Naive thymus-derived CD4-positive, alpha-beta T cell (primary cell): Measurements from ENCODE around the gene MYPN. TPM values are rescaled to one million over a fixed set of nuclear protein-coding genes. Genes with fewer than 3 reads are reported as not detected.

Experiments
- ATAC-seq: fragments of 150-1000 bp; cut with Tn5 transposase; 2 replicates; pipeline ENCODE4 v1.10.0; 2021; ENCODE audit warnings: mild to moderate bottlenecking, moderate library complexity
- CTCF ChIA-PET: fragments of 350-600 bp; sonication (Branson Sonifier 250); formaldehyde crosslinking; loops from one replicate; lab custom pipeline; 2021; ENCODE audit warnings: antibody characterized with exemption; lab: Charles Lee
- POLR2A ChIA-PET: fragments of 350-600 bp; sonication (Branson Sonifier 250); formaldehyde crosslinking; loops from one replicate; lab custom pipeline; 2021; ENCODE audit warnings: antibody characterized with exemption, inconsistent platforms; lab: Charles Lee
- DNase-seq, 9 donors: peaks; one replicate each; pipeline versions ENCODE4 v3.0.0 to v3.0.0-alpha.2; 2020 to 2022; ENCODE audit warnings: mixed read lengths in 1 of 9
- H3K27ac ChIP-seq: one replicate; pipeline ENCODE4 v1.7.0; 2013; ENCODE audit warnings: mild to moderate bottlenecking, low read depth, low read length, moderate library complexity
- H3K27me3 ChIP-seq, 2 donors: one replicate each; pipeline ENCODE4 v1.7.0; 2013; ENCODE audit warnings: low read length in 2 of 2, mild to moderate bottlenecking in 2 of 2, moderate library complexity in 2 of 2; ENCODE audit not compliant: control insufficient read depth in 2 of 2, insufficient read depth in 2 of 2
- H3K36me3 ChIP-seq, 3 experiments: 1 replicate in 2 of 3; 2 replicates in 1 of 3; pipeline ENCODE4 v1.7.0; 2013; ENCODE audit warnings: low read length in 3 of 3, mild to moderate bottlenecking in 3 of 3, moderate library complexity in 1 of 3; ENCODE audit not compliant: insufficient read depth in 3 of 3, control insufficient read depth in 2 of 3
- H3K4me1 ChIP-seq, 2 donors: one replicate each; pipeline ENCODE4 v1.7.0; 2013; ENCODE audit warnings: low read length in 2 of 2, mild to moderate bottlenecking in 2 of 2, moderate library complexity in 1 of 2; ENCODE audit not compliant: control insufficient read depth in 2 of 2, insufficient read depth in 2 of 2
- H3K4me3 ChIP-seq: 2 replicates; pipeline ENCODE4 v1.7.0; 2013; ENCODE audit warnings: mild to moderate bottlenecking, low read length
- H3K9me3 ChIP-seq, 3 experiments: 1 replicate in 2 of 3; 2 replicates in 1 of 3; pipeline ENCODE4 v1.7.0; 2013; ENCODE audit warnings: low read length in 3 of 3; ENCODE audit not compliant: control insufficient read depth in 2 of 3
- H3K27ac Mint-ChIP-seq, 9 donors: one replicate each; pipeline ENCODE4 v1.8.0; 2020 to 2022; ENCODE audit warnings: mixed read lengths in 9 of 9, mild to moderate bottlenecking in 8 of 9, moderate library complexity in 5 of 9, inconsistent platforms in 2 of 9
- H3K27me3 Mint-ChIP-seq, 5 donors: one replicate each; pipeline ENCODE4 v1.8.0; 2021 to 2022; ENCODE audit warnings: mixed read lengths in 5 of 5, mild to moderate bottlenecking in 1 of 5
- H3K36me3 Mint-ChIP-seq, 5 donors: one replicate each; pipeline ENCODE4 v1.8.0; 2020 to 2022; ENCODE audit warnings: mixed read lengths in 5 of 5, mild to moderate bottlenecking in 3 of 5, inconsistent platforms in 1 of 5
- H3K4me1 Mint-ChIP-seq, 7 donors: one replicate each; pipeline ENCODE4 v1.8.0; 2020 to 2022; ENCODE audit warnings: mixed read lengths in 7 of 7, mild to moderate bottlenecking in 3 of 7, inconsistent platforms in 1 of 7
- H3K4me3 Mint-ChIP-seq, 10 donors: one replicate each; pipeline ENCODE4 v1.8.0; 2020 to 2022; ENCODE audit warnings: mild to moderate bottlenecking in 10 of 10, mixed read lengths in 10 of 10, moderate library complexity in 6 of 10, inconsistent platforms in 2 of 10
- H3K9me3 Mint-ChIP-seq, 11 donors: one replicate each; pipeline ENCODE4 v1.8.0; 2020 to 2022; ENCODE audit warnings: mixed read lengths in 11 of 11, mild to moderate bottlenecking in 4 of 11, inconsistent platforms in 1 of 11, moderate library complexity in 1 of 11
- intact Hi-C, 2 donors: fragments of 100-400 bp; cut with micrococcal nuclease; formaldehyde crosslinking; loops; one replicate each; pipeline ENCODE4 v1.15.1; 2023
- polyA plus RNA-seq, 2 donors: library from polyadenylated mRNA; unstranded; fragments of 300-500 nt; fragmentation: Illumina TruSeq; gene quantifications; one replicate each; pipeline ENCODE4 v1.2.3, GENCODE V29; 2021
- total RNA-seq, 6 experiments: library from RNA in 5 of 6; stranded (reverse) in 5 of 6; gene quantifications; 1 replicate in 5 of 6; 2 replicates in 1 of 6; pipeline ENCODE4 v1.2.3 and lab custom pipeline; 2021 to 2026

The MYPN gene
- total and polyA plus RNA-seq, 7 experiments from 2014 or later: not detected

DNA sequence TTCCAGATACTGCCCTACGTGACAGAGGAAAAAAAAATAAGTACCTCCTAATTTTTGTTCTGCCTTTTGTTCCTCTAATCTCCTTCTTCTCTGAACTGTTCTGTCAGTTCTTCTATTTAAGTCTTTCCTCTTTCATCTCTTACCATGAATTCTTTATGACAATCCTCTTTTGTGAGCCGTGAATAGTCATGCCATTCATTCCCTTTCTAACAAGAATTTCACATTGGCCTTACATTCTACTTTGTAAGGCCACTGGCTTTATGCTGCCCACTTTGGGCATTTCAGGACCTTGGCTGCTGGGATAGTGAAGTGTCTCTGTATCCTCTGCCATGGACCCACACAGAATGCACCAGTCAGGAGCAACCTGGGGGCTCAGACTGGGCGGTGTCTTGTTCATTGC lies 69.7 kb downstream of the MYPN start:
- peaks cover 0 to 7% (median 6%) of the 10 kb centered on the region in 5 donors for H3K27me3 Mint-ChIP-seq
- H3K4me3 Mint-ChIP-seq: no peak overlapping the region
- H3K27ac ChIP-seq: no peak overlapping the region
- ChIA-PET CTCF (no interaction called here), POLR2A (no interaction called here)
- peaks cover 0 to 1% (median 0%) of the 10 kb centered on the region in 11 donors for H3K9me3 Mint-ChIP-seq
- ATAC-seq (no peak), DNase-seq (no peak)
- H3K4me1 ChIP-seq: no peaks in the 10 kb centered on the region
- H3K36me3 Mint-ChIP-seq: no peaks in the 10 kb centered on the region
- H3K36me3 ChIP-seq: no peaks in the 10 kb centered on the region
- H3K27me3 ChIP-seq: peaks cover 0 to 4% of the 10 kb centered on the region in 2 donors
- peaks cover 0 to 1% (median 0%) of the 10 kb centered on the region in 7 donors for H3K4me1 Mint-ChIP-seq
- intact Hi-C loops: no loop called here
- no peak overlapping the region for H3K27ac Mint-ChIP-seq
- no peak overlapping the region for H3K4me3 ChIP-seq
- H3K9me3 ChIP-seq: no peaks in the 10 kb centered on the region

DNA sequence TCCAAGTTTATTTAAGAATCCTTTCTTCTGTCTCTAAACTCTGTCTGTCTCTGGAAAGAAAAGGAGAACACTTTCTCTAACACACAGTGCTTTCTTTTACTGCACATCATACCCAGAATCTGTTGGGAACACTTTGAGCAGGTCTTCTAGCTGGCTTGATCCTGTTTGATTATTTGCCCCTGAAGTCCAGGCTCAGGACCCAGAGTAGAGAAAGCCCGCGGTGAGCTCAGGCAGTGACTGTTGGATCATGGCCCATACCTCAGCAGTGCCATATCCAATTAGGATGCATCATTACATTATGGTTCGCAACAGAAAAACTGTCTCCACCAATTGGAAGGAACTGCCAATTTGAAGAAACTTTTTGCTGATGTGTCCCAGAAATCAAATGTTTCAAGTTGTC lies 71.2 kb downstream of the MYPN start:
- Histone ChIP-seq H3K9me3 (no peaks in the 10 kb centered on the region), H3K4me1 (no peaks in the 10 kb centered on the region), H3K36me3 (no peaks in the 10 kb centered on the region), H3K4me3 (no peak overlapping the region), H3K27ac (no peak overlapping the region), H3K27me3 (peaks cover 0 to 6% of the 10 kb centered on the region in 2 donors)
- CTCF ChIA-PET: no interaction called here
- no peak for ATAC-seq
- intact Hi-C loops: no loop called here
- no peak overlapping the region for H3K4me3 Mint-ChIP-seq
- peaks cover 0 to 13% (median 12%) of the 10 kb centered on the region in 5 donors for H3K27me3 Mint-ChIP-seq
- H3K27ac Mint-ChIP-seq: no peak overlapping the region
- H3K4me1 Mint-ChIP-seq: peaks cover 0 to 1% (median 0%) of the 10 kb centered on the region in 7 donors
- no peaks in the 10 kb centered on the region for H3K36me3 Mint-ChIP-seq
- H3K9me3 Mint-ChIP-seq: no peaks in the 10 kb centered on the region
- POLR2A ChIA-PET: no interaction called here
- DNase-seq: no peak

DNA sequence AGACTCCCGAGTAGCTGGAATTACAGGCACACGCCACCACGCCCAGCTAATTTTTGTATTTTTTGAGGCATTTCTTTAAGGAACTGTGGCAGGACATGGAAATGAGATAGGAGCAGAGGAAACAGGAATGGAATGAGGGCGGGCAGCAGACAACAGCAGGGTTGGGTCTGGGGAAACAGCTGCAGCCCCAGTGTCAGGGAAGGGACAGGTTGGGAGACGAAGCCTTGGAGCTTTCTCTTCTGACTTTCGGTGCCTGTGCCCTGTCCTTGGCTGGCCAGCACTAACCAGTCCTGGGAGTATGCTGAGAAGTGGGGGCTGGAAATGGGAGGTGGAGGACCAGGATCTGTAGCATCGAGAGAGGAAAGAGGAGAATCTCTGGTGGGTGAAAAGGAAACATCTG lies 75.3 kb downstream of the MYPN start:
- Histone ChIP-seq H3K4me1 (no peaks in the 10 kb centered on the region), H3K36me3 (no peaks in the 10 kb centered on the region), H3K27ac (no peak overlapping the region), H3K9me3 (no peaks in the 10 kb centered on the region), H3K27me3 (peaks cover 0 to 6% of the 10 kb centered on the region in 2 donors), H3K4me3 (no peak overlapping the region)
- Mint-ChIP-seq H3K27ac (no peak overlapping the region), H3K4me1 (peaks cover 0 to 1% (median 0%) of the 10 kb centered on the region in 7 donors), H3K36me3 (no peaks in the 10 kb centered on the region), H3K9me3 (no peaks in the 10 kb centered on the region), H3K27me3 (peaks cover 15 to 29% (median 25%) of the 10 kb centered on the region in 5 donors), H3K4me3 (no peak overlapping the region)
- ATAC-seq: no peak
- POLR2A ChIA-PET: no interaction called here
- DNase-seq: no peak
- intact Hi-C loops: no loop called here
- CTCF ChIA-PET: no interaction called here

DNA sequence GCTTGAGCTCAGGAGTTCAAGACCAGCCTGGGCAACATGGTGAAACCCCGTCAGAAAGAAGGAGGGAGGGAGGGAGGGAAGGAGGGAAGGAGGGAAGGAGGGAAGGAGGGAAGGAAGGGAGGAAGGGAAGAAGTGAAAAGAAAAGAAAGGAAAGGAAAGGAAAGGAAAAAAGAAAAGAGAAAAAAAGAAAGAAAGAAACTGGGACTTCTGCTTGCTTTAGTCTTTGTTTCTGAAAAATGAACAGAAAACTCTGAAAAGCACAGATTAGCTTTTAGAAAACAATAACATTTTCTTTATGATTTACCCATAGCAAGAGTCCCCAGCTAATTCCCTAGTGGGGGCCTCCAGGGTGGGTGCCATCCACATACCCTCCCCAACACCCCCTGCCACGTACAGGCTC lies 75.8 kb downstream of the MYPN start:
- no peak for ATAC-seq
- Histone ChIP-seq H3K9me3 (no peaks in the 10 kb centered on the region), H3K4me1 (no peaks in the 10 kb centered on the region), H3K4me3 (no peak overlapping the region), H3K27ac (no peak overlapping the region), H3K27me3 (peaks cover 0 to 6% of the 10 kb centered on the region in 2 donors), H3K36me3 (no peaks in the 10 kb centered on the region)
- Mint-ChIP-seq H3K4me1 (peaks cover 0 to 1% (median 0%) of the 10 kb centered on the region in 7 donors), H3K9me3 (no peaks in the 10 kb centered on the region), H3K27me3 (peaks cover 15 to 29% (median 25%) of the 10 kb centered on the region in 5 donors), H3K27ac (no peak overlapping the region), H3K36me3 (no peaks in the 10 kb centered on the region), H3K4me3 (no peak overlapping the region)
- intact Hi-C loops: no loop called here
- CTCF ChIA-PET: no interaction called here
- POLR2A ChIA-PET: no interaction called here
- no peak for DNase-seq

- H3K27me3 ChIP-seq: peaks cover 0 to 2% of the 10 kb centered on the region in 2 donors
- no peaks in the 10 kb centered on the region for H3K4me1 Mint-ChIP-seq
- intact Hi-C loops: no loop called here
- no peaks in the 10 kb centered on the region for H3K36me3 ChIP-seq
- POLR2A ChIA-PET: no interaction called here
- no peak for DNase-seq
- H3K27ac Mint-ChIP-seq: no peak overlapping the region
- CTCF ChIA-PET: no interaction called here
- ATAC-seq: no peak
- peaks cover 21 to 49% (median 25%) of the 10 kb centered on the region in 5 donors for H3K27me3 Mint-ChIP-seq
- H3K9me3 ChIP-seq: no peaks in the 10 kb centered on the region
- H3K36me3 Mint-ChIP-seq: peaks cover 0 to 4% (median 0%) of the 10 kb centered on the region in 5 donors
- no peak overlapping the region for H3K4me3 Mint-ChIP-seq
- H3K27ac ChIP-seq: no peak overlapping the region
- peaks cover 0 to 6% (median 0%) of the 10 kb centered on the region in 11 donors for H3K9me3 Mint-ChIP-seq
- H3K4me3 ChIP-seq: no peak overlapping the region
- no peaks in the 10 kb centered on the region for H3K4me1 ChIP-seq
These were observed 79.5 kb downstream of the MYPN start for GRCh38 chr10:68188835-68189234.

GRCh38 chr10:68192113-68192512 lies 82.8 kb downstream of the MYPN start:
- no peak overlapping the region for H3K4me3 ChIP-seq
- H3K36me3 Mint-ChIP-seq: peaks cover 0 to 4% (median 0%) of the 10 kb centered on the region in 5 donors
- peaks cover 0 to 6% (median 0%) of the 10 kb centered on the region in 11 donors for H3K9me3 Mint-ChIP-seq
- H3K27me3 ChIP-seq: no peaks in the 10 kb centered on the region
- H3K9me3 ChIP-seq: no peaks in the 10 kb centered on the region
- H3K27ac ChIP-seq: no peak overlapping the region
- CTCF ChIA-PET: no interaction called here
- intact Hi-C loops: no loop called here
- H3K4me1 Mint-ChIP-seq: no peaks in the 10 kb centered on the region
- H3K36me3 ChIP-seq: no peaks in the 10 kb centered on the region
- no peak for DNase-seq
- peaks cover 0 to 43% (median 17%) of the 10 kb centered on the region in 5 donors for H3K27me3 Mint-ChIP-seq
- POLR2A ChIA-PET: no interaction called here
- no peak overlapping the region for H3K27ac Mint-ChIP-seq
- no peaks in the 10 kb centered on the region for H3K4me1 ChIP-seq
- ATAC-seq: no peak
- H3K4me3 Mint-ChIP-seq: no peak overlapping the region

GRCh38 chr10:68194290-68194689 lies 85.0 kb downstream of the MYPN start:
- DNase-seq (no peak), ATAC-seq (no peak)
- no peak overlapping the region for H3K4me3 Mint-ChIP-seq
- Histone ChIP-seq H3K27ac (no peak overlapping the region), H3K4me3 (no peak overlapping the region), H3K36me3 (no peaks in the 10 kb centered on the region), H3K9me3 (no peaks in the 10 kb centered on the region), H3K4me1 (no peaks in the 10 kb centered on the region), H3K27me3 (peaks cover 0 to 7% of the 10 kb centered on the region in 2 donors)
- H3K9me3 Mint-ChIP-seq: peaks cover 0 to 6% (median 0%) of the 10 kb centered on the region in 11 donors
- H3K36me3 Mint-ChIP-seq: peaks cover 0 to 4% (median 0%) of the 10 kb centered on the region in 5 donors
- intact Hi-C loops: no loop called here
- H3K27ac Mint-ChIP-seq: no peak overlapping the region
- ChIA-PET POLR2A (no interaction called here), CTCF (no interaction called here)
- H3K4me1 Mint-ChIP-seq: no peaks in the 10 kb centered on the region
- peaks cover 9 to 47% (median 29%) of the 10 kb centered on the region in 5 donors for H3K27me3 Mint-ChIP-seq
